Epidermal melanocyte (primary cell): Measurements from ENCODE around the gene PGPEP1.

Source experiments
- DNase-seq: peaks from one replicate; pipeline ENCODE4 v3.0.0; 2011; ENCODE audit warnings: low spot score; ENCODE audit not compliant: insufficient read length

Gene PGPEP1

GRCh38 chr19:18417250-18418028 is 77.0 kb downstream of the PGPEP1 start:
- DNase-seq, result peak; percentile 85

DNA sequence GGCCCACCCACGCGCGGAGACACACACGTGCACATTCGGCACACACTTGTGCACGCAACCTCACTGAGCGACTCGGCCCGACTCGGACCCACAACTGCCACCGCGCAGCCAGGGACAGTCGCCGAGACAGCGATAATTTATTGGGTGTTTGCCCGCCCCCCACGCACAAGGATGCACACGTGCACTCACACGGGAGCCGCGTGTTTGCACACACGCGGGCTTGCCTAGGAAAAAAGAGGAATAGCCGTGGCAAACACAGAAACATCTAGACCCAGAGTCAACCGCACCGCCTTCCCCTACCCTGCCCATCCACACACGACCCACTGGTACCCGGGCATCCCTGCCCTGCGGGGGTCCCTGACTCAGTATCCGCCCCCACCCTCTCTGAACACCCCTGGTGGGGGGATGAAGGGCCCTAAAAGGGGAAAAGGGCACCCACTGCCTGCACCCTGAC is 77.7 kb downstream of the PGPEP1 start:
- DNase-seq, result no peak

GRCh38 chr19:18418483-18419194 is 78.2 kb downstream of the PGPEP1 start:
- no peak for DNase-seq

DNA sequence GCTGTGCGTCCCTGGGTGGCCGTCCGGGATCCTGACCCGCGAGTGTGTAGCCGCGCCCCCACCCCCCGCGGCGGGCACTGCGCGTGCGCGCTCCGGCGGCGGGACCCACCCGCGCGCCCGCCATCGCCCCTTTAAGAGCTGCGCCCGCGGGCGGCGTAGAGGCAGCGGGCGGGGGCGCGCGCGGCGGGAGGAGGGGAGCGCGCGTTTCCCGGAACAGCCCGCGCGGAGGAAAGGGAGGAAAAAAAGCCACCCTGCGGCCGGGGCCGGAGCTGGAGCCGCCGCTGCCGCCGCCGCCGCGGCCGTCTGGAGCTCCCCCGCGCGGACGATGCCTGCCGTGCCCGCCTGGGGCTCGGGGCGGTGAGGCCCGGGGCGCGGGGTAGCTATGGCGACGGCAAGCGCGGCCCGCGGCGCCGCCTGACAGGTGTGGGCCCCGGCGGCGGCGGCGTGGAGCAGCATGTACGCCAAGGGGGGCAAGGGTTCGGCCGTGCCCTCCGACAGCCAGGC is 78.8 kb downstream of the PGPEP1 start, which contains the start of gene SSBP4:
SSBP4 (plus strand) TSS at position 204 of the 504 bp plus-strand sequence; CDS start at position 455, 251 bp downstream.
- peak; percentile 84 for DNase-seq
